GM06990 (cell line): ENCODE data around the gene NT5C1B.

Experiments used
- DNase-seq: peaks from one replicate; pipeline ENCODE4 v3.0.0-alpha.2; 2011; ENCODE audit not compliant: insufficient read length; ENCODE audit errors: extremely low read depth
- H3K27me3 ChIP-seq: replicated peaks from 2 replicates; pipeline ENCODE4 v1.6.0; 2011; ENCODE audit warnings: low read length; ENCODE audit not compliant: control insufficient read depth, insufficient read depth
- H3K36me3 ChIP-seq: 2 replicates; pipeline ENCODE4 v1.5.1; 2011; ENCODE audit warnings: low read length; ENCODE audit not compliant: control insufficient read depth, insufficient read depth
- H3K4me3 ChIP-seq: replicated peaks from 2 replicates; pipeline ENCODE4 v1.5.1; 2011; ENCODE audit warnings: low read depth, mild to moderate bottlenecking, control low read depth, low read length
- TF ChIP-seq, protein P1 (sequence below): IDR thresholded peaks from 2 replicates; pipeline ENCODE4 v1.5.1; 2011; ENCODE audit warnings: low read length, control low read depth, mild to moderate bottlenecking, inconsistent platforms; ENCODE audit not compliant: insufficient read depth, poor library complexity, severe bottlenecking

NT5C1B gene

DNA sequence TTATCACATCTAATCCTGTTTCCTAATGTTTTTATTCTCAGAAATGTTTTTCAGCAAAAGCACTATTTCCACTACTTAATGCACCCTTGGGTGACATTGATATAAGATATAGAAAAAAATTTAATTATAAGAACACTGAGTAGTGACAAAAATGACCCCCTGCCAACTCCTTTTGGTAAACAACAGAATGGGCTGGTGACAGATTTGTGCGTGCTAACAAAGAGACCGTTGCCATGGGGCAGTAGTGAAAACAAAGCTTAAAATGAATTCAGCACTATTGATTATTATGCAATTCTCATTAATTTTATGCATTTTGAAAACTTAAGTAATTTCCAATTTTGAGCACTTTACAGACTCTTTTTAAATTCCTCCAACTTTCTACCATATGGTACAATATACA, 62.0 kb downstream of the NT5C1B start:
- Histone ChIP-seq H3K4me3 (no peak overlapping the region), H3K27me3 (no peaks in the 10 kb centered on the region; the same call in none of the 2 replicates), H3K36me3 (no peaks in the 10 kb centered on the region)
- TF ChIP-seq, protein P1, sequence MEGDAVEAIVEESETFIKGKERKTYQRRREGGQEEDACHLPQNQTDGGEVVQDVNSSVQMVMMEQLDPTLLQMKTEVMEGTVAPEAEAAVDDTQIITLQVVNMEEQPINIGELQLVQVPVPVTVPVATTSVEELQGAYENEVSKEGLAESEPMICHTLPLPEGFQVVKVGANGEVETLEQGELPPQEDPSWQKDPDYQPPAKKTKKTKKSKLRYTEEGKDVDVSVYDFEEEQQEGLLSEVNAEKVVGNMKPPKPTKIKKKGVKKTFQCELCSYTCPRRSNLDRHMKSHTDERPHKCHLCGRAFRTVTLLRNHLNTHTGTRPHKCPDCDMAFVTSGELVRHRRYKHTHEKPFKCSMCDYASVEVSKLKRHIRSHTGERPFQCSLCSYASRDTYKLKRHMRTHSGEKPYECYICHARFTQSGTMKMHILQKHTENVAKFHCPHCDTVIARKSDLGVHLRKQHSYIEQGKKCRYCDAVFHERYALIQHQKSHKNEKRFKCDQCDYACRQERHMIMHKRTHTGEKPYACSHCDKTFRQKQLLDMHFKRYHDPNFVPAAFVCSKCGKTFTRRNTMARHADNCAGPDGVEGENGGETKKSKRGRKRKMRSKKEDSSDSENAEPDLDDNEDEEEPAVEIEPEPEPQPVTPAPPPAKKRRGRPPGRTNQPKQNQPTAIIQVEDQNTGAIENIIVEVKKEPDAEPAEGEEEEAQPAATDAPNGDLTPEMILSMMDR, result no peak
- DNase-seq, result no peak

DNA sequence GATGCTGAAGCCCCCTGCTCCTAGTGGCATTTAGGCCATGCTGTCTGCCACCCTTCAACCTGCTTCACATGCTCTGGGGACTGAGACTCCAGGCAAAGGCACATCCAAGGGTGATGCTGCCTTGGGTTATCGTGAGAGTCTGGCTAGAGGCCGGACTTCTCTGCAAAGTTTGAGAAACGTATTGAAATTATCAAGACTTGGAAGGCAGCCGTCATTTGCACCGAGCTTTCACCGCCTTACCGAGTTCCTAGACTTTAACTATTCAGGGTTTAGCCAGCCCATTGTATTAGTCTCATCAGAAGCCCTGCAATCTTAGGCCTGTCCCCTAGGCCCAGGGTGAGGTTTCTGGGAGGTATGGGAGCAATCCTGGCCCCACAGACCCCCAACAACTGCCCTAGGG, 62.9 kb downstream of the NT5C1B start:
- no peak for DNase-seq
- Histone ChIP-seq H3K36me3 (no peaks in the 10 kb centered on the region), H3K27me3 (no peaks in the 10 kb centered on the region; the same call in 1 of the 2 replicates), H3K4me3 (no peak overlapping the region)
- TF ChIP-seq, protein P1, result no peak

DNA sequence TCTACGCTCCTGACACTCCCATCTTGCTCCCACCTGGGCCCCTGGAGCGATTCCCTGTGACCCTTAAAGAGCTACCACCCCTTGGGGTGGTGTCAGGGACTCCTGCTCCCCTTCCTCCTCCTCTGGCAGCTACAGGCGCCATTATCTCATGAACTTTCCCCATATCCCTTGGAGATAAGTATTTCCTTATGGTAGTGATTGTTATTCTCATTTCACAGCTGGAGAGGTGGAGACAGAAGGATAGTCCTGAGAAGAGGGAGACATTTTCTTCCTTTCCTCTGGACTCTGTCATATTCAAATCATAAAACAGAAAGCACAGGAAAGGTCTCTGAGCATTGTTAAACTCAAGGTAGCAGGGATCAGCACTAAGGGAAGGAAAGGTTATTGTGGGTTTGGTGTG, 63.5 kb downstream of the NT5C1B start:
- DNase-seq, result no peak
- Histone ChIP-seq H3K4me3 (no peak overlapping the region), H3K27me3 (no peaks in the 10 kb centered on the region; the same call in 1 of the 2 replicates), H3K36me3 (no peaks in the 10 kb centered on the region)
- TF ChIP-seq, protein P1, result no peak

DNA sequence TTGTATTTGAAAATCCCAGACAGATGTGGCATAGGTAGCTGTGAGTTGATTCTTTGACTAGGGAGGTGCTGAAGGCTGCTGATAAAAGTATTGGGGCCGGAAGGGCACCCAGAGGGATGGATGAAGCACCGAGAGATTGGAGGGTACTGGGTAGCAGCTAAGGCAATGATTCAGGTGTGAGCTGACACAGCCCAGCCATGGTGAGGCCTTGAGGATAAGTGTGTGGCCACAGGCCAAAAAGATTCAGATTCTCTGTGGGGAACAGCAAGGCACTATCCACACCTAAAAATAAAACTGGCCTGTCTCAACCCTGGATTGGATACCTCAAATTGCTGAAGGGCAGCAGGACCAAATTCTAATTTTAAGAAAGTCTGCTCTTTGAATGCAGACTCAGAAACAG, 64.1 kb downstream of the NT5C1B start:
- Histone ChIP-seq H3K27me3 (no peaks in the 10 kb centered on the region; the same call in 1 of the 2 replicates), H3K4me3 (no peak overlapping the region), H3K36me3 (no peaks in the 10 kb centered on the region)
- no peak for DNase-seq
- TF ChIP-seq, protein P1, result no peak

DNA sequence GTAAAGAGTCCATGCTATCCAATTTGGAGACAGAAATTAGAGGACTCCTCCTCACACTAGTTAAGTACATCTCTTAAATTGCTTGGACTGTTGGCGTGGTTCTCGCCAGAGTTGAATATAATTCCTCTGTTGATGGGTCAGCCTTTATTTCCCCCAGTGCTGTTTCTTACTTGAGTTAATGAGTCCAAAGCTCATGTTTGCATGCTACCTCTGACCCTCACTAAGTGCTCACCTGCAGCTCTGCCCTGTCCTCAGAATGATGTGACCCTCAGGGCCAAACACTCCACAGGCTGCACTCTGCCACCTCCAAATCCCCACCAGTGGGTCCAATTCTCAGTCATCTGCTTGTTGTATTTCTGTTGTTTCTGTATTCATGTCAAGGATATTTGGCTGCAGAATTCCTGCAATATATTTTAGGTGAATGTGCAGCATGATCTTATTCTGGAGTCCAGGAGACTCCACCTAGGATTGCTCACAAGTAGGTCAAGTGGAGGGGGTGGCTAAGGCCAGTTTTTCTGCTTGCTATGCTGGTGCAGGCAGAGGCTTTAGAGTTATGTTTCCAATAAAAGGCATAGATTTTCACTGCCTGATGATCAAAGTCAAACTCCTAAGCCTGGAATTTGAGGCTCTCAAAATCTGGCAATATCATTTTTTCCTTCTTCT, 66.8 kb downstream of the NT5C1B start:
- no peaks in the 10 kb centered on the region for H3K36me3 ChIP-seq
- no peak overlapping the region for H3K4me3 ChIP-seq
- H3K27me3 ChIP-seq, result no peaks in the 10 kb centered on the region; the same call in 1 of the 2 replicates
- TF ChIP-seq, protein P1, result no peak
- no peak for DNase-seq
